T-cell (primary cell): ENCODE results near the gene PAX6. TPM values are rescaled to one million over a fixed set of nuclear protein-coding genes. Genes with fewer than 3 reads are reported as not detected.

ENCODE experiments used
- ATAC-seq, 4 experiments: fragments of 200-7000 bp in 3 of 4; fragments of 150-1000 bp in 1 of 4; cut with Tn5 transposase; replicated peaks in 1 of 4; 1 replicate in 3 of 4; 2 replicates in 1 of 4; pipeline ENCODE4 v1.10.0; 2021; ENCODE audit warnings: moderate library complexity in 3 of 4, mild to moderate bottlenecking in 2 of 4, moderate number of reproducible peaks in 1 of 4
- CTCF ChIA-PET, 2 donors: fragments of 300-600 bp; sonication (Branson Sonifier 250); formaldehyde crosslinking; loops; one replicate each; lab custom pipeline; 2022; ENCODE audit warnings: antibody characterized with exemption in 2 of 2; lab: Charles Lee
- POLR2A ChIA-PET, 2 donors: fragments of 300-600 bp; sonication (Branson Sonifier 250); formaldehyde crosslinking; loops; one replicate each; lab custom pipeline; 2022; ENCODE audit warnings: antibody characterized with exemption in 2 of 2; lab: Charles Lee
- DNase-seq, 35 experiments: peaks; one replicate each; pipeline versions ENCODE4 v3.0.0 to v3.0.0-alpha.2; 2013 to 2023
- H3K27ac ChIP-seq: one replicate; pipeline ENCODE4 v1.5.1; 2013; ENCODE audit warnings: low read length
- H3K27me3 ChIP-seq, 2 experiments: replicated peaks in 1 of 2; 1 replicate in 1 of 2; 2 replicates in 1 of 2; pipeline versions ENCODE4 v1.6.1 to v1.7.0; 2013; ENCODE audit warnings: low read length in 1 of 2, mixed read lengths in 1 of 2; ENCODE audit not compliant: control insufficient read depth in 2 of 2, insufficient read depth in 2 of 2; ENCODE audit errors: extremely low read depth in 1 of 2
- H3K36me3 ChIP-seq, 2 donors: 1 replicate in 1 of 2; 2 replicates in 1 of 2; pipeline versions ENCODE4 v1.6.1 to v1.7.0; 2013; ENCODE audit warnings: low read length in 1 of 2; ENCODE audit not compliant: control insufficient read depth in 2 of 2, insufficient read depth in 1 of 2; ENCODE audit errors: extremely low read depth in 1 of 2
- H3K4me1 ChIP-seq, 2 experiments: 1 replicate in 1 of 2; 2 replicates in 1 of 2; pipeline versions ENCODE4 v1.6.1 to v1.7.0; 2013; ENCODE audit warnings: low read length in 2 of 2, mixed read lengths in 1 of 2; ENCODE audit not compliant: insufficient read depth in 2 of 2, control insufficient read depth in 1 of 2; ENCODE audit errors: extremely low read depth in 1 of 2
- H3K4me3 ChIP-seq, 2 donors: 1 replicate in 1 of 2; 2 replicates in 1 of 2; pipeline versions ENCODE4 v1.5.1 to v1.7.0; 2013; ENCODE audit warnings: mild to moderate bottlenecking in 2 of 2, low read length in 1 of 2, moderate library complexity in 1 of 2; ENCODE audit not compliant: control insufficient read depth in 1 of 2; ENCODE audit errors: extremely low read depth in 1 of 2
- H3K9me3 ChIP-seq: 2 replicates; pipeline ENCODE4 v1.7.0; 2013
- H3K27ac Mint-ChIP-seq, 2 donors: one replicate each; pipeline ENCODE4 v1.8.0; 2020 to 2021; ENCODE audit warnings: mild to moderate bottlenecking in 2 of 2, mixed read lengths in 2 of 2
- H3K27me3 Mint-ChIP-seq, 2 donors: one replicate each; pipeline ENCODE4 v1.8.0; 2021 to 2022; ENCODE audit warnings: mixed read lengths in 2 of 2
- H3K36me3 Mint-ChIP-seq: one replicate; pipeline ENCODE4 v1.8.0; 2021; ENCODE audit warnings: mixed read lengths
- H3K4me1 Mint-ChIP-seq, 3 donors: one replicate each; pipeline ENCODE4 v1.8.0; 2020 to 2022; ENCODE audit warnings: mixed read lengths in 3 of 3, mild to moderate bottlenecking in 1 of 3
- H3K4me3 Mint-ChIP-seq, 3 donors: one replicate each; pipeline ENCODE4 v1.8.0; 2020 to 2022; ENCODE audit warnings: mild to moderate bottlenecking in 3 of 3, mixed read lengths in 3 of 3, moderate library complexity in 3 of 3
- H3K9me3 Mint-ChIP-seq, 3 donors: one replicate each; pipeline ENCODE4 v1.8.0; 2020 to 2022; ENCODE audit warnings: mixed read lengths in 3 of 3
- WGBS: methylation state at CpG from one replicate; pipeline ENCODE4 v1.1.5; 2013; ENCODE audit warnings: missing lambda C conversion rate; ENCODE audit not compliant: insufficient coverage; 5-methylcytosine and 5-hydroxymethylcytosine counted together
- total RNA-seq, 35 experiments: library from RNA in 6 of 35; stranded (reverse) in 6 of 35; fragments of 120-200 nt in 1 of 35; gene quantifications; one replicate each; pipeline versions ENCODE4 v1.2.1 to v1.2.4 and lab custom pipeline; 2013 to 2026

Gene PAX6
- total RNA-seq, 5 donors from 2014 or later (not counting 1 experiment from before 2014, with no cell fraction given): not detected

DNA sequence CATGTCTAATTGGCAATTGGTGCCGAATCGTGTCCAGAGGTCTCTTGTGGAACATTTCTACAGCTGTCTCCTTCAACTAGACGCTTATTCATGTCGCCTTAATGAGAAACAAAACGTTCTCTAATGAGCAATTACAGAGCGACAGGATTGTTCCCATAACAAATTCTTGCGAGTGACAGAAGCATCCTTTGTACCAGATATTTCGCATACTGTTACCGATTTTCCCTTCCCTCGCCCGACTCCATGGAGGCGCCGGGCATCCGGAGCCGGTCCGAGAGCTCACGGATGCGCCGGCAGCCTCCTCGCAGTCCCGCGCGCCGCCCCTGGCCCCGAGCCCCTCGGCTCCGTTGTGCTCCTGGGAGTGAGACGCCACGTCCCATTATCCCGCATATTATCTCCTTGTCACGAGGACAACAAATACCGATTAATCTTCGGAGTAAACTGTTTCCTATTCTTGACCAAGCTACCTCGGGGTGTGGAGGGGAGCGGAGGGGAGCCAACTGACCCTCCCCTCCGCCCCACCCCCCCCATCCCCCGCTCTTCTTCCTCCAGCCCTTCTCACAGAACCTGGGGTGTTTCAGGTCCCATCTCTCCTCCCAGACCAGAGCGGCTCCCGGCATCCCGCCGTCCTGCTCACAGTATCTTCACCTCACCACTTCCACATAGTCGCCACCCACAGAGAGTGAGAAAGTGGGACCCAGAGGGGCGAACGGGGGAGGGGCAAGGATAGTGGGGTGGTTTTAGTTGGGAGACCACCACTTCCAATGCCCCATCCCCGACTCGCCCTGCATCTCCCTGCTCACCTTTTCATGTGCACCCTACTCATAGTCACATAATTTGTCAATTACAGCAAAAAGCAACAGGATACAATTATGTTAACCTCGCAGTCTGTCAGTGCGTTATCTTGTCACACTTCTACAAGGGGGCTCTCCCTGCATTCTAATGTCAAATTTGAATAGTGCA is 11.4 kb downstream of the PAX6 start:
- CTCF ChIA-PET: no interaction called here
- no peak for DNase-seq
- Histone ChIP-seq H3K4me3 (no peak overlapping the region), H3K27me3 (peaks cover 28 to 84% of the 10 kb centered on the region in 2 experiments), H3K4me1 (peaks cover 5 to 33% of the 10 kb centered on the region in 2 experiments), H3K36me3 (no peaks in the 10 kb centered on the region), H3K27ac (no peak overlapping the region), H3K9me3 (no peaks in the 10 kb centered on the region)
- Mint-ChIP-seq H3K4me3 (peak overlapping the region in 1 of 3 donors; percentile 69), H3K27me3 (peaks cover 82 to 83% of the 10 kb centered on the region in 2 donors), H3K36me3 (peaks cover 13% of the 10 kb centered on the region), H3K27ac (peak overlapping the region in 1 of 2 donors; percentile 19), H3K9me3 (peaks cover 4 to 10% (median 6%) of the 10 kb centered on the region in 3 donors), H3K4me1 (peaks cover 42 to 48% (median 47%) of the 10 kb centered on the region in 3 donors)
- POLR2A ChIA-PET: no interaction called here
- 6% methylated on average over 29 of the region's 48 CpGs for WGBS
- no peak for ATAC-seq

DNA sequence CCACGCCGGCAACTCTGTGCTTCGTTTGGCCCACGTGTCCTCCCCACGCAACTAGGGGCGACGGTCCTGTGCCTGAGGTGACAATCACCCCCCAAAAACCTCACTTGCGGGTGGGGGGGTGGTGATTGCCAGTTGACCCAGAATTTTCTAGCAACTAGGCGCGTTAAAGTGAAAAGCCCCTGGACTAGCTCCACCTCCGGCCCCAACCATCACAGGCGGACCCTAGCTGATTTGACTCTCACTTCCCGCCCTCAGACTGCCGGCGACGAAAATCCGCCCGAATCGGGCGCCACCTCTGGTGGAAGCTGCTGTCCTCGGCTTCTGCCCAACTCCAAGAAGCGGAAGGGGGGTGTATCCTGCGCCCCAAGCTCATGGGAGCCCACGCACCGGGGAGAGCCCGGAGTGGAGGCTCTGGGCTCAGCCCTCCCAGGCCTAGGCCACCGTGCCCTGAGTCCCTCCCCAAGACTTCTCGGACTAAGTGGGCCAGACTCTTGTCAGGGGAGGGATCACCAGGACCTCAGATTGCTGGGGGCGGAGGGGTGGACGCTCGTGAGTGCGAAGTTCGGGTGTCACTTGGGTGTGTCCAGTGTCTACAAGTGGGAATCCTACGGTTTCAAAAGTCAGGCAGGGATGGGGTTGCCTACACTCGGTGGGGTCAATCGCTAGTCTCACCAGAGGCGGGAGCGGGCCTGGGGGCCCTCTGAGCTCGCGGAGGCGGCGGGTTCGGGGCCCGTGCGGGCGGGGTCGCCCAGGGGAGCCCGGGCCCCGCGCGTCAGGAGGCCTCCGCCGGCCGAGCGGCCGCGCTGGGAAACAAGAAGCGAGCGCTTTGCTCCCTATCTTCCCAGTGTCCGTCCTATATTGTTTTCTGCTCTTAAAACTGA is 12.3 kb downstream of the PAX6 start:
- Mint-ChIP-seq H3K4me1 (peaks cover 33 to 39% (median 38%) of the 10 kb centered on the region in 3 donors), H3K4me3 (peak overlapping the region in 1 of 3 donors; percentile 69), H3K27ac (no peak overlapping the region), H3K27me3 (peaks cover 78 to 82% of the 10 kb centered on the region in 2 donors), H3K36me3 (peaks cover 13% of the 10 kb centered on the region), H3K9me3 (peaks cover 4 to 10% (median 6%) of the 10 kb centered on the region in 3 donors)
- no peak overlapping the region for H3K27ac ChIP-seq
- ChIA-PET POLR2A (interaction anchor here in 1 of 2 donors (0.7 kb wide), 1 partner anchor 15 kb away, joined by 3 read pairs; no protein-coding TSS in a partner anchor), CTCF (no interaction called here)
- 8% methylated on average over 50 of the region's 60 CpGs for WGBS
- H3K36me3 ChIP-seq: no peaks in the 10 kb centered on the region
- no peaks in the 10 kb centered on the region for H3K9me3 ChIP-seq
- H3K27me3 ChIP-seq: peaks cover 24 to 75% of the 10 kb centered on the region in 2 experiments
- H3K4me1 ChIP-seq: peaks cover 2 to 24% of the 10 kb centered on the region in 2 experiments
- no peak for DNase-seq
- ATAC-seq: peak in 1 of 4 experiments; percentile 39
- peak overlapping the region in 1 of 2 donors; percentile 10 for H3K4me3 ChIP-seq

DNA sequence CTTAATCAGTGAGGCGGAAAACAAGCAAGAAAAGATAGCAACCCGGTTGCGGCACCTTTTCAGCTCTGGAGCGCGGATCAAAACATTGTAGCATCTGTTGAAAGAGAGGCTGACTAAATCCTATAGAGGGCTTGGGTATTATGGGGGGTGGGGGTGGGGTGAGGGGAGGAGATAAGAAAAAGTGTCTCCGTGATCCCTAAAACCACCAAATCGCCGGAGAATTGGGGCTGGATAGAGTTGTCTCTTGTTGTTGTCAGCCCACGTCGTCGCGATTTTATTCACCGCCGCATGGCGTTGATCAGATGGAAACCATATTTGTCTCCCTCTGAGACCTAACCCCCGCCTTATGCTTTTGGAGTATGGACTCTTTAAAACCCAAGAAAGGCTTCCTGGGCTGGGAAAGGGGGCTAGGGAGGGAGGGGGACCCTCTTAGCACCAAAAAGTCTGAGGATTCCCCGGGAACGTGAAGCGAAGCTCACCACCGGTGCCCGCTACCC is 13.0 kb downstream of the PAX6 start:
- Histone ChIP-seq H3K4me1 (peaks cover 0 to 19% of the 10 kb centered on the region in 2 experiments), H3K27me3 (peaks cover 22 to 71% of the 10 kb centered on the region in 2 experiments), H3K36me3 (no peaks in the 10 kb centered on the region), H3K27ac (no peak overlapping the region), H3K4me3 (no peak overlapping the region), H3K9me3 (no peaks in the 10 kb centered on the region)
- peaks cover 76 to 78% of the 10 kb centered on the region in 2 donors for H3K27me3 Mint-ChIP-seq
- peaks cover 26 to 32% (median 31%) of the 10 kb centered on the region in 3 donors for H3K4me1 Mint-ChIP-seq
- ChIA-PET POLR2A (interaction anchor here in 1 of 2 donors (0.7 kb wide), 1 partner anchor 14 kb away, joined by 3 read pairs; no protein-coding TSS in a partner anchor), CTCF (no interaction called here)
- peaks cover 4 to 6% (median 6%) of the 10 kb centered on the region in 3 donors for H3K9me3 Mint-ChIP-seq
- ATAC-seq (no peak), DNase-seq (no peak)
- H3K27ac Mint-ChIP-seq: peak overlapping the region in 1 of 2 donors; percentile 48
- H3K36me3 Mint-ChIP-seq: peaks cover 8% of the 10 kb centered on the region
- H3K4me3 Mint-ChIP-seq: peak overlapping the region in 1 of 3 donors; percentile 67
- WGBS: 6% methylated on average over 6 of the region's 21 CpGs

DNA sequence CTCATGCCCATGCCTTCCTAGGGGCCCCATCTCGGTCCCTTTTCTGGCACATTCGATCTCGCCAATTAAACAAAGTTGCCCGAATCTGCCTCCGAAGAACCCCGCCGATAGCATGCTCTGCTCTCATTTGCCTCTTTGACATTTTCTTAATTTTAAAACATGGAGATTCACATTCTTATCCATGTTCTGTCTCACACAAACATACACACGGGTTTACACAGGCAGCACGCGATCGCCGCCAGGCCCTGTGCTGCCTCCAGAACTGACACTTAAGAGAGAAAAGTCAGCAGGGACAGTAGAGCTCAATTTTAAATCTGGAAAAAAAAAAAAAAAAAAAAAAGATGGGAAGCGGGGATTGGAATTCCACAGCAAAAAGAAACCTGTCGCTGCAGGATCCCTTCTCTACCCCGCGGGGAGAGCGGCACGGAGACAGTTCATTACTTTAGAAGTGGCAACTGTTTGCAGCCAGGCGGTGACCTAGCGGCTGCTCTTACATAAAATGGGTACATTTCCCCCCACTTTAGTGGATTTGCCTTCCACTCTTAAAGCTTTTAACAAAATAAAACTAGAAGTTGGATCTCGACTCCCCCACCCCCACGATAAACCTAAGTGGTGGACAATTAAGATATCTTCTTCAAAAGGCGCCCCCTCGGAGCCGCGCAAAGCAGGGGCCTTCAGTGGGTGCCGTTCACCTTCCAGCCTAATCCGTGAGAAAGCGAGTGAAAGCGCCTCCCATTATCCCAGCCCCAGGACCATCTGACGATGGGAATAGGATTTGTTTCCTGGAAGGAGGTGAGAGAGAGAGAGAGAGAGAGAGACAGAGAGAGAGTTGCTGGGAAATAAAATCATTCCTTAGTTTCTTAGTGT is 13.7 kb downstream of the PAX6 start:
- Histone ChIP-seq H3K27ac (no peak overlapping the region), H3K4me3 (no peak overlapping the region), H3K4me1 (peaks cover 0 to 19% of the 10 kb centered on the region in 2 experiments), H3K36me3 (no peaks in the 10 kb centered on the region), H3K9me3 (no peaks in the 10 kb centered on the region), H3K27me3 (peaks cover 19 to 64% of the 10 kb centered on the region in 2 experiments)
- Mint-ChIP-seq H3K27me3 (peaks cover 75 to 78% of the 10 kb centered on the region in 2 donors), H3K9me3 (peaks cover 4 to 6% (median 6%) of the 10 kb centered on the region in 3 donors), H3K27ac (peak overlapping the region in 1 of 2 donors; percentile 48), H3K36me3 (peaks cover 8% of the 10 kb centered on the region), H3K4me1 (peaks cover 24 to 27% (median 24%) of the 10 kb centered on the region in 3 donors), H3K4me3 (peak overlapping the region in 1 of 3 donors; percentile 67)
- CTCF ChIA-PET: interaction anchor here in 1 of 2 donors (0.6 kb wide), 1 partner anchor 584 kb away, joined by 3 read pairs; no protein-coding TSS in a partner anchor
- ATAC-seq (no peak), DNase-seq (no peak)
- POLR2A ChIA-PET: interaction anchor here in 1 of 2 donors (0.7 kb wide), 1 partner anchor 13 kb away, joined by 3 read pairs; no protein-coding TSS in a partner anchor
- WGBS: 22% methylated on average over 11 of the region's 31 CpGs

DNA sequence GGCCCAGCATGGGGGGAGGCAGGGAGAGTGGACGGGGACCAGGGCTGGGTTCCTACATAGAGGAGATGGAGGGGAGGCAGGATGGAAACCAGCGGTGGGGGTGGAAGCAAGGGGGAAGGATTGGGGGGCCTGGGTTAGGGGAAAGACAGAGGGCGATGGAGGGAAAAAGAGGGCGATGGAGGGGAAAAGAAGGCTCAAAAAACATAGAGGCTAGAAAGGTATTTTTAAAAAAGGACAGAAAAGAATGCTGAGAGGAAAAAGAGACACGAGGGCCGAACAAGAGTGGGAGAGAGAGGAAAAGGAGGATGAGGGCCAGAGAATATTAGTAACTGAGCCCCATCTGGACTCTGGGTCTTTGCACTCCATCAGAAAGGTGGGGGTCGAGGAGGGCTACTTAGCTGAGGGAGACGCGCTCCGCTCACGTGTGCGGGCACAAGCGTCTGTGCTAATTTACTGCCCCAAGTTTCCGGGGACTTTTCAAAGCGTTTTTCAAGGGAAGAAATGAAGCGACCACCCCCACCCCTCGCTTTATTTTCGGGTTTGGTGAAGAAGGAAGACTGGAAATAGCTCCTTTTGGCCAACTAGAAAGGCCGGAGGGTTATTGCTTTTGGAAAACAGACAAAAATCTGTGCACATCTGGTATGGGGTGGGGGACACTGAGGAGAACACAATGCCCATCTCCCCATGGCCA is 14.5 kb downstream of the PAX6 start:
- Mint-ChIP-seq H3K36me3 (peaks cover 8% of the 10 kb centered on the region), H3K4me1 (peaks cover 22 to 27% (median 24%) of the 10 kb centered on the region in 3 donors), H3K4me3 (peak overlapping the region in 1 of 3 donors; percentile 67), H3K9me3 (peaks cover 4 to 6% (median 6%) of the 10 kb centered on the region in 3 donors), H3K27me3 (peaks cover 71 to 75% of the 10 kb centered on the region in 2 donors), H3K27ac (no peak overlapping the region)
- no peak for ATAC-seq
- H3K27me3 ChIP-seq: peaks cover 18 to 64% of the 10 kb centered on the region in 2 experiments
- peaks cover 0 to 19% of the 10 kb centered on the region in 2 experiments for H3K4me1 ChIP-seq
- no peak overlapping the region for H3K4me3 ChIP-seq
- H3K36me3 ChIP-seq: no peaks in the 10 kb centered on the region
- DNase-seq: no peak
- CTCF ChIA-PET: interaction anchor here in 1 of 2 donors (0.6 kb wide), 1 partner anchor 584 kb away, joined by 3 read pairs; no protein-coding TSS in a partner anchor
- WGBS: 12% methylated on average over 6 of the region's 19 CpGs
- POLR2A ChIA-PET: no interaction called here
- no peak overlapping the region for H3K27ac ChIP-seq
- no peaks in the 10 kb centered on the region for H3K9me3 ChIP-seq
